Suprapubic skin (tissue), 4 donors: ENCODE results near the gene EPHB4. TPM values are rescaled to one million over a fixed set of nuclear protein-coding genes. Genes with fewer than 3 reads are reported as not detected.

ENCODE experiments used
- DNase-seq, 2 donors: peaks; one replicate each; pipeline ENCODE4 v3.0.0-alpha.2; 2019; ENCODE audit warnings: low spot score in 2 of 2
- H3K27ac ChIP-seq: fragments of 200-600 bp; sonication (generic); one replicate; pipeline ENCODE4 v1.5.1; 2019
- H3K27me3 ChIP-seq: fragments of 200-600 bp; sonication (generic); one replicate; pipeline ENCODE4 v1.5.1; 2019
- H3K36me3 ChIP-seq: fragments of 200-600 bp; sonication (generic); one replicate; pipeline ENCODE4 v1.5.1; 2019
- H3K4me1 ChIP-seq: fragments of 200-600 bp; sonication (generic); one replicate; pipeline ENCODE4 v1.5.1; 2019
- H3K4me3 ChIP-seq: fragments of 200-600 bp; sonication (generic); one replicate; pipeline ENCODE4 v1.5.1; 2019; ENCODE audit warnings: mild to moderate bottlenecking
- H3K9me3 ChIP-seq: fragments of 200-600 bp; sonication (generic); one replicate; pipeline ENCODE4 v1.5.1; 2019
- CTCF ChIP-seq, 2 donors: fragments of 200-600 bp in 1 of 2; fragments of 450-650 bp in 1 of 2; sonication (generic) in 1 of 2; IDR thresholded peaks; one replicate each; pipeline ENCODE4 v1.5.1; 2016 to 2019; ENCODE audit warnings: antibody characterized with exemption in 2 of 2, mild to moderate bottlenecking in 1 of 2, moderate library complexity in 1 of 2
- EP300 ChIP-seq: sonication (generic); formaldehyde crosslinking; IDR thresholded peaks from one replicate; pipeline ENCODE4 v1.6.1; 2017; ENCODE audit warnings: antibody characterized with exemption
- POLR2A ChIP-seq, 2 donors: fragments of 450-650 bp; IDR thresholded peaks; one replicate each; pipeline ENCODE4 v1.6.1; 2017; ENCODE audit warnings: antibody characterized with exemption in 2 of 2, mild to moderate bottlenecking in 2 of 2, moderate library complexity in 2 of 2
- POLR2AphosphoS5 ChIP-seq, 3 donors: sonication (generic); formaldehyde crosslinking; IDR thresholded peaks; one replicate each; pipeline ENCODE4 v1.6.1; 2017; ENCODE audit warnings: antibody characterized with exemption in 3 of 3
- WGBS: methylation state at CpG from one replicate; pipeline ENCODE4 v1.1.5; 2018; 5-methylcytosine and 5-hydroxymethylcytosine counted together
- total RNA-seq, 4 donors: library from RNA; depleted of rRNA; stranded (reverse); fragments of >200 nt; gene quantifications; one replicate each; pipeline ENCODE4 v1.1.0, GENCODE V29; 2016

EPHB4 gene
- total RNA-seq, 4 donors from 2014 or later, result 58.1 to 84.6 (median 81.6) TPM

- Histone ChIP-seq H3K27me3 (no peaks in the 10 kb centered on the region), H3K9me3 (no peaks in the 10 kb centered on the region), H3K4me1 (peaks cover 47% of the 10 kb centered on the region), H3K27ac (peak overlapping the region; percentile 95), H3K4me3 (peak overlapping the region; percentile 95), H3K36me3 (peaks cover 29% of the 10 kb centered on the region)
- no peak for TF ChIP-seq CTCF (IDR thresholded peaks at IDR 0.05)
- no peak for TF ChIP-seq POLR2AphosphoS5 (IDR thresholded peaks at IDR 0.05)
- TF ChIP-seq POLR2A (IDR thresholded peaks at IDR 0.05), result no peak
- no peak for TF ChIP-seq EP300
- WGBS, result 90% methylated on average over 10 of the region's 10 CpGs
- no peak for DNase-seq
Observed at GRCh38 chr7:100873599-100874299, 46.4 kb upstream of the EPHB4 start.

DNA sequence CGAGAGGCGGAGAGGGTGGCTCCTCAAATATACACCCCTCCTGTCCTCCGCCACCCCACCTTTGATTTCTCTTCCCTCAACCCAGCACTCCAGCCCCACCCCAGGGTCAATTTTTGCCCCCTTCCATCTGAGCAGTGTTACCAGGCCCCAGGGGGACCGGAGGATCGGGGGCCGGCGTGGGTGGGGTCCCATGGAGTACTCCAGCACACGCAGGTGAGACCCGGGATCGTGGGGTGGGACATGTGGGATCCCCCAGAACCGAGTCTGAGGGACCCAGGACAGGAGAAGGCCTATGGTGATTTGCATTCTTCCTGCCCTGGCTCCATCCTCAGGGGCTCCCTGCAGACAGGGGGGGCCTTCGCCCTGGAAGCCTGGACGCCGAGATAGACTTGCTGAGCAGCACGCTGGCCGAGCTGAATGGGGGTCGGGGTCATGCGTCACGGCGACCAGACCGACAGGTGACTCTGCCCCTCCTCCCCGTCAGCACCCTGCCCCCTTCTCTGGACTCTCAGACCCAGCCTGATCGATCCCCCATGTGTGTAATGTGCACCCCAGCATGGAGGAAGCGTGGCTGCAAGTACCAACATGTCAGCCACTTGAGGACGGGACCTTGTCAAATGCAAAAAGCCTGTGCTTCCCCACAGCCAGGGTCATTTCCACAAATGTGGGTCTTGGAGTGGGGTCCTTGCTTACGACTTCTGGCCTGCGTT is 40.6 kb upstream of the EPHB4 start:
- H3K27ac ChIP-seq, result peak overlapping the region; percentile 98
- no peak for TF ChIP-seq POLR2AphosphoS5 (IDR thresholded peaks at IDR 0.05)
- TF ChIP-seq EP300, result no peak
- WGBS, result 8% methylated on average over 18 of the region's 27 CpGs
- H3K9me3 ChIP-seq, result no peaks in the 10 kb centered on the region
- H3K36me3 ChIP-seq, result peaks cover 26% of the 10 kb centered on the region
- H3K4me3 ChIP-seq, result peak overlapping the region; percentile 94
- peaks cover 40% of the 10 kb centered on the region for H3K4me1 ChIP-seq
- no peak for DNase-seq
- H3K27me3 ChIP-seq, result no peaks in the 10 kb centered on the region

- WGBS, result 3% methylated on average over 37 of the region's 42 CpGs
- H3K27ac ChIP-seq, result peak within 1 kb of the TSS; percentile 98
- peak; percentile 96 to 97 for DNase-seq
- H3K9me3 ChIP-seq, result no peaks in the 10 kb centered on the region
- peaks cover 40% of the 10 kb centered on the region for H3K4me1 ChIP-seq
- H3K4me3 ChIP-seq, result peak within 1 kb of the TSS; percentile 94
- no peaks in the 10 kb centered on the region for H3K27me3 ChIP-seq
- TF ChIP-seq EP300 (no peak), POLR2A (IDR thresholded peaks at IDR 0.05) (no peak), CTCF (IDR thresholded peaks at IDR 0.05) (no peak), POLR2AphosphoS5 (IDR thresholded peaks at IDR 0.05) (peak in 2 of 3 donors; percentile 4 to 78)
- peaks cover 27% of the 10 kb centered on the region for H3K36me3 ChIP-seq
Observed at GRCh38 chr7:100867040-100867775, 39.9 kb upstream of the EPHB4 start, which contains the start of gene TRIP6. Gene TRIP6, plus strand, starts transcription at chr7:100867387. Its CDS starts 111 bp downstream, at chr7:100867498.

DNA sequence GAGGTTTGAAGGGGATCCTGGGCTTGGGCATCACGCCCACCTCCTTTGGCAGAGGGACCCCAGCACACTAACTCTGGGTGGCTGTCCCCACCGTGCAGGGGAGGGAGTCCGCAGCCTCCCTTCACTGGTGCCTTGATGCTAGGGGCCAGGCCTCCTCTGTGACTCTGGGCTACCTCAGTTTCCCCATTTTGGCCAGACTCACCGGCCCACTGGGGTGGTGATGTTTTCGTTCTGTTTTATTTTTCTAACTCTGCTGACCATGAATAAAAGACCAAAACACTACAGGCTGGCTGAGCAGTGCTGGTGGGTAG is 39.4 kb upstream of the EPHB4 start:
- Histone ChIP-seq H3K4me1 (peaks cover 40% of the 10 kb centered on the region), H3K9me3 (no peaks in the 10 kb centered on the region), H3K27me3 (no peaks in the 10 kb centered on the region), H3K4me3 (peak overlapping the region; percentile 94), H3K27ac (peak overlapping the region; percentile 98), H3K36me3 (peaks cover 28% of the 10 kb centered on the region)
- DNase-seq, result no peak
- 17% methylated on average over 3 of the region's 5 CpGs for WGBS
- TF ChIP-seq EP300 (no peak), POLR2A (IDR thresholded peaks at IDR 0.05) (no peak), CTCF (IDR thresholded peaks at IDR 0.05) (no peak), POLR2AphosphoS5 (IDR thresholded peaks at IDR 0.05) (no peak)

DNA sequence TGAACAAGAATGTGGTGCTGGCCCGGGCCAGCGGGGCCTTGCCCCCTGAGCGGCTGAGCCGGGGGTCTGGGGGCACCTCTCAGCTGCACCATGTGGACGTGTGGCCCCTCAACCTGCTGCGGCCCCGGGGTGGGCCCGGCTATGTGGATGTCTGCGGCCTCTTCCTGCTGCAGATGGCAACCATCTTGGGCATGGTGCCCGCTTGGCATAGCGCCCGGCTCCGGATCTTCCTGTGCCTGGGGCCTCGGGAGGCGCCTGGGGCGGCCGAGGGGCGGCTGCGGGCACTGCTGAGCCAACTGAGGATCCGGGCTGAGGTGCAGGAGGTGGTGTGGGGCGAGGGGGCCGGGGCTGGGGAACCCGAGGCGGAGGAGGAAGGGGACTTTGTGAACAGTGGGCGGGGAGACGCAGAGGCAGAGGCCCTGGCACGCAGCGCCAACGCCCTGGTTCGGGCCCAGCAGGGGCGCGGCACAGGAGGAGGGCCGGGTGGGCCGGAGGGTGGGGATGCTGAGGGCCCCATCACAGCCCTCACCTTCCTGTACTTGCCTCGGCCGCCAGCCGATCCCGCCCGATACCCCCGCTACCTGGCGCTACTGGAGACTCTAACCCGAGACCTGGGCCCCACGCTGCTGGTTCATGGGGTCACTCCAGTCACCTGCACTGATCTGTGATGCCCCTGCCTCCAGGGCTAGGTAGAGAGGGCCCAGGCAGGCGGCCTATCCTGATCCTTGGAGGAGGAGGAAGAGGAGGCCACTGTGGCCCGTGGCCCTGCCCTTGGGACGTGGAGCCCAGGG is 38.8 kb upstream of the EPHB4 start:
- Histone ChIP-seq H3K27me3 (no peaks in the 10 kb centered on the region), H3K36me3 (peaks cover 28% of the 10 kb centered on the region), H3K4me3 (peak overlapping the region; percentile 94), H3K27ac (peak overlapping the region; percentile 98), H3K4me1 (peaks cover 40% of the 10 kb centered on the region), H3K9me3 (no peaks in the 10 kb centered on the region)
- peak; percentile 91 to 92 for DNase-seq
- 19% methylated on average over 3 of the region's 46 CpGs for WGBS
- TF ChIP-seq CTCF (IDR thresholded peaks at IDR 0.05) (no peak), POLR2AphosphoS5 (IDR thresholded peaks at IDR 0.05) (no peak), POLR2A (IDR thresholded peaks at IDR 0.05) (no peak), EP300 (no peak)
